Activated T-cell treated with anti-CD3 and anti-CD28 coated beads for 1 hour (primary cell): Measurements from ENCODE around the gene CCDC144A.
"Not testable (repeated sequence)": the region's sequence is repeated elsewhere in the genome, so short reads cannot be mapped to it uniquely, and the experiment has no call there.

Source experiments
- DNase-seq: peaks from one replicate; pipeline ENCODE4 v3.0.0-alpha.2; 2020; ENCODE audit warnings: low read depth

Gene CCDC144A

GRCh38 chr17:16751224-16751923 lies 61.3 kb downstream of the CCDC144A start:
- DNase-seq = not testable (repeated sequence)

GRCh38 chr17:16751924-16752287 lies 61.9 kb downstream of the CCDC144A start:
- not testable (repeated sequence) for DNase-seq

- DNase-seq = not testable (repeated sequence)
Measured at GRCh38 chr17:16757520-16757919, 67.5 kb downstream of the CCDC144A start.

DNA sequence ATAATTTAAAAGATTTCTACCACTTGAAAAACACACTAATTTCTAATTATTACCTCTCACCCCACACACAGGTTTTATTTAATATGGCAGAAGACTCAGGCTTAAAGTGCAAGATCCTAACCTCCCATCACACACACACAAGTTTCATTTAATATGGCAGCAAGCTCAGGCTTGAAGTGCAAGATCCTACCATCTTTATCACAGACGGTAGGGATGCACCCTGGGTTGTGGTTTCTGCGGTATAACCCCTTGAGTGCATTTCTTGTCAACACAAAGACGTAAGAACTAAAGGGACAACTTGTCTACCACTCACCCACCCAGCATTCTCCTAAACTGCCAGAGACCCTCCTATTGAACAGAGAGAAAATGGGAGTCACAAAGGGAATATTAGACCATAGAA lies 68.1 kb downstream of the CCDC144A start:
- not testable (repeated sequence) for DNase-seq

DNA sequence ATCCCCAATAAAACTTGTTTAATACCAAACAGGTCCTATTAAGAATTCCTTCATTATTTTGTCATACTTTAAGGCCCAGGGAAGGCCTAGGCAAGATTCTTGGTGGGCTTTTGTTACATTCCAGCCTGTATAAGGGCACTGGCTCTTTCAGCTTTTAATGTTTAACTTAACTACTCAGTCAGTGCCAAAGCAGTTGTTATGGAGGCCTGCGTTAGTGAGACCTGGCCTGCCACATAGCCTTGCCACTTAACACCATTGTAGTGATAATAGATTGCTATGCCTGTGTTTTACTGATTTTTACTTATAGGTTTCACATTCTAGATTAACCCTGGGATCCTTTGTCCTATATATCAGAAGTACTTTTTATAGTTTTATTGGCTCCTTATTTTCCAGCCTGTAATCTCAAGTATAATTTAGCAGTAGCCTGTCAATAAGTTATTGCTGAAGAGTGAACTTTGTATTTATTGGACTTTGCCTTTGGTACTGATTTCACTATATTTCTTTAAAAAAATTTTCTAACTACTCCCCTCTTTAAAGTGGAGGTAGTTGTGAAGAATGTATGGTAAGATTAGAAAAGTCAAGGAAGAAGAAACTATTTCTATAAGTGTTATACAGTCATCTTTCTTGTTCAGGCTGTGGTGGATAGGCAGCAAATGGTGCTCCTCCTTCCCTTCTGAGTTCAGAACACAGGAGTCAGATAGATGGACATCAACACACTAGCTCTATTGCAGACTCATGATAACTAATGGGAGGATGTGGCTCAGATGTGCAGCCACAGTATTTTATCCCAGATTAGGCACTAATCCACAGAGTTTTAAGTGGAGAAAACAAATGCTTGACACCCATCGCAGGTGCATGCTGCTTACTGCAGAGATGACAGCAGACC lies 78.5 kb downstream of the CCDC144A start:
- DNase-seq = not testable (repeated sequence)

DNA sequence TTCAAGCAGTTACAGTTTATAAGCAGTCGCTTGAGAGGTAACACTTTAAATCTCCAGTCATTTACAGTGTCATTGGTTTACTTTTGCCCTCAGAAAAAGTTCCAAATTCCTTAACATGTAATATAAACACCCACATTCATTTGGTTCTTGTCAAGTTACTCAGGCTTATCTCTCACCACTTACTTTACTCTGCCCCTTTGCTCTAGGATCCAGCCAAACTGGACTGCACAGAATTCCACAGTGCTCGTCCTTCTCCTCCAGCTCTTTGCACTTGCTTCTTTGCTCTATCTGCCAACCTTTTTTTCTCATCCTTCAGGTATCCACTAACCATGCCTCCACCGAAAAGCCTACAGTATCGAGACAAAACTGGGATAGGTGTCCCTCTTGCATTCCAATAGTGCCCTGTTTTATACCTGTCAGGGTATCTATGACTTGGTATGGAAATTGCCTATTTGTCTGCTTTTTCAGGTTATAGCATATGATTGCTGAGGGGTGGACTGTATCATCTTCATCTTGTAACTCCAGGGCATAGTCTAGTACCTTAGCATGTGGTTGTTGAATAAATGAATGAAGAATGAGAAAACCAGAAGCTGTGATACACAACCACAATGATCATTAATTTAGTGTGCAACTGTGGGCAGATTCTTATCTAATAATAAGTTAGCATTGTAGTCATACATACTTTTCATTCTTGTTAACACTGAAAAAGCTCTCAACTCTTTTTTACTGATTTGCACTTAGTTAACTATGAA lies 82.5 kb downstream of the CCDC144A start:
- not testable (repeated sequence) for DNase-seq

DNA sequence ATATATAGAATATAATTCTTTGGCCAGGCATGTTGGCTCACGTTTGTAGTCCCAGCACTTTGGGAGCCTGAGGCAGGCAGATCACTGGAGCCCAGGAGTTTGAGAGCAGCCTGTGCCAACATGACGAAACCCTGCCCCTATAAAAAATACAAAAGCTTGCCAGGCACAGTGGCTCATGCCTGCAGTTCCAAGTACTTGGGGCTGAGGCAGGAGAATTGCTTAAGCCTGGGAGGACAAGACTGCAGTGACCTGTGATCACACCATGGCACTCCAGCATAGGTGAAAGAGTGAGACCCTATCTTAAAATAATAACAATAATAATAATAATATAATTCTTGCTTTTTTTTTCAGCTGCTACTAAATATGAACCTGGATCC lies 83.1 kb downstream of the CCDC144A start:
- not testable (repeated sequence) for DNase-seq

DNA sequence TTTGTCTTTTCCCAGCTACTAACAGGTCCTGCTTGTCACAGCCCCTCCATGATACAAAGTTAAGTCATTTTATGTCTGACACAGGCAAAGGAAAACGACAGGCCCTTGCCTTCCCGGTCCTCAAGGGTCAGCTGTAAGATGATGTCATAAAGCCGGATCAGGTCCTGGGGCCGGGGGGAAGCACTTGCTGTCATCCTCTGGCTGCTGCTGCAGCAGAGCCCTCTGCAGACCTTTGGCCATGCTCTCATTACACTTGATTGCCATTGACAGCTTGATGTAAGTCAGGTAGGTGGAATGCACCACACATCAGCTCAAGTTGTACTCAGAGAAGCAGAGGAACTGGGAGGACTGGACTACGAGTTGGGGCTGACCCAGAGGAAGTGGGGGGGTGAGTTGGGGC lies 97.8 kb downstream of the CCDC144A start:
- DNase-seq = not testable (repeated sequence)

DNA sequence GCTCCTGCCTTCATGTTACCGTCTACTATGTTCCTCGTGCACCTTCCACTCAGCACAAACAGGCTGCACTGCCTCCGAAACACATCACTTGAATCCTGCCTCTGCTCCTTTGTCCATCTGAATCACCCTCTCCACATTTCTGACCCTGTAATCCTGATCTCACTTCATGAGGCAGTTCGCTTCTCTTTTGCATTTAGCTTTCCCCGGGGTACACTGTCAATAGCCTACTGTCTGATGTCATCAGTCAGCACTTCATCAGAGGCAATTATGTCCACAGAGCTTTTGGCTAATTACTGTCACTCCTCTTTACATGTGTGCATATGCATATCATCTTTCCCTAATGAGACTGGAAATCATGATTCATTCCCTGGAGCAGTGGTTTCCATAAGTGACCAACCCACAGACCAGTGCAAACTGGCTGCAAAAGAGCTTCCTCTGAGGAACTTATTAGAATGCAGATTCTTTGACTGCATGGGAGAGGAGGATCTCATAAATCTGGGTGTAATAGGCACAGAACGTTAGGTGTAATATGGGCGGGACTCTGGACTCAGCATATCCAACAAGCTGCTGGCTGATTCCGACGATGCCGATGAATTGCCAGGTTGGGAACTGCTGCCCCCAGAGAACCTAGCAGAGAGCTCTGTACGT lies 99.0 kb downstream of the CCDC144A start:
- DNase-seq = not testable (repeated sequence)

GRCh38 chr17:16789622-16790021 lies 99.6 kb downstream of the CCDC144A start:
- not testable (repeated sequence) for DNase-seq

DNA sequence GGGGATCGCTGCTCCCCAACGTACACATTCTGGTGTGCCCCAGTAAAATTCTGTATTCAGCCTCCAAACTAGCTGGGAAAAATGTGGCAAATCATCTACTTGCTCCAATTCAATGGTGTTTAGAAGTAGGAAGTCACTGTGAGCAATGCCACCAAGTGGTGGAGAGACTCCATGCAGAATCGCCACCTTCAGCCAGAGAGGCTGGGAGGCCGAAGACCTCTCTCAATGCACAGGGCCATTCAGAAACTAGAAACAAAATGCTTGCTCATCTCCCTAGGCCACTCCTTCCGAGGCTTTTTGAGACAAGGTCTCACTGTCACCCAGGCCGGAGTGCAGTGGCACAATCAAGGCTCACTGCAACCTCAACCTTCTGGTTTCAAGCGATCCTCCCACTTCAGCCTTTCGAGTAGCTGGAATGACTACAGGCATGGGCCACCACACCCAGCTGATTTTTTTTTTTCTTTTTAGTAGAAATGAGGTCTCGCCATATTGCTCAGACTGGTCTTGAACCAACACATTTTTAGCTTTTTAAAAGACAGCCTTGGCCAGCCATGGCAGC lies 100.4 kb downstream of the CCDC144A start:
- not testable (repeated sequence) for DNase-seq

DNA sequence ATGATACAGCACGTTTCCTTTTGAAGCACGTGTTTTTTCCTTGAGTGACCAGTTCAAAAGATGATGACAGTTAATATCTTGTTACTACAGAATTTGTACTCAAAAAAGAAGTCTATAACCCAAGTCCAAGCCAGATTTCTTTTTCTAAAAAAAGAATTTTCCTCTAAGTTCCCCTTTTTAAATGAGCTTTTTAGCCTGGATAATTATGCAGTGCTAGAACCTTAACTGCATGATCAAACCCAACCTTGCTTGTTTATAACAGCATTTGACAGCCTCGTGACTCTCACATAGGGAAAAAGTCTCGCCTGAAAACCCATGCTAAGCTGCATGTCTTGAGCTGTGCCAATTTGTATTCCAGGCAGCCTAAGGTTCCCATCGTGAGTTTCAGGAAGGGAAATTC lies 104.2 kb downstream of the CCDC144A start:
- DNase-seq = not testable (repeated sequence)

DNA sequence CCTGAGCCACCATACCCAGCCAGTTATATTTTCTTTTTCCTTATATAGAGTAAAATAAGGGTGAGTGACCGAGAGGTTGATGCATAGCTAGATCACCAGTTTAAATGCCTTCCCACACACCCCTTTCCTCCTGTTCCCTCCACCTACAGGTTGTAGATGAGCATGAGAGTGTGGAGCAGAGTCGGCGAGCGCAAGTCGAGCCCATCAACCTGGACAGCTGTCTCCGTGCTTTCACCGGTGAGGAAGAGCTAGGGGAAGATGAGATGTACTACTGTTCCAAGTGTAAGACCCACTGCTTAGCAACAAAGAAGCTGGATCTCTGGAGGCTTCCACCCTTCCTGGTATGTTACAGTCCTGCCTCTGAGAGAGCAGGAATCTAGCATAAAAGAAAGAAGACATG lies 105.9 kb downstream of the CCDC144A start:
- DNase-seq = not testable (repeated sequence)

DNA sequence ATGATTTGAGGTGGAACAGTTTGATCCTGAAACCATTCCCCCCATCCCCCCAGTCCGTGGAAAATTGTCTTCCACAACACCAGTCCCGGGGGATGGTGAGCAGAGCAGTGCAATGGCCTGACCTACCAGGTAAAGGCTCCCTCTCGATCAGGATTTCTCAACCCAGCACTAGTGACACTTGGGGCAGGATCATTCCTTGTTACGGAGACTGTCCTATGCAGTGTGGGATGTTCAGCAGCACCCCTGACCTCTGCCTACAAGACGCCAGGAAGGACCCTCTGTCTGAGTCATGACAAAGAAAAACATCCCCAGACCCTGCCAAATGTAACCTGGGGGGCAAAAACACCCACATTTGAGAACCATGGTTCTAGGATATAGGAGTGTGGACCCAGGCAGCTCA lies 114.8 kb downstream of the CCDC144A start:
- not testable (repeated sequence) for DNase-seq

- not testable (repeated sequence) for DNase-seq
Measured at GRCh38 chr17:16806599-16806998, 116.6 kb downstream of the CCDC144A start.

DNA sequence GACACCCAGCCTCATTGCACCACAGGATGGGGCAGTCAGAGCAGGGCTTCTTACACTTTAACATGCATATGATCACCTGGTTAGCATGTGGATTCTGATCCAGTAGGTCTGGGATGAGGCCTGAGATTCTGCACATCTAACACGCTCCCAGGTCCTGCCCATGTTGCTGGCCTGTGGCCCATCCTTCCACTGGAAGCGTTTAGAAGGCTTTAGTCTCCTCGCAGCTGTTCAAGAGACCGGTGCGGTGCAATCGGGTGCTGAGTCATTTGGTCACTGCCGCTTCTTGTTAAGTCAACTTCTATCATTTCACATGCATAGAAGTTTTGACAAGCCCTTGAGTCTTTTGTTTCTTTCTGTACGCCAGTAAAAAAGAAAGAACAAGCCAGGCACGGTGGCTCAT lies 117.6 kb downstream of the CCDC144A start:
- not testable (repeated sequence) for DNase-seq

DNA sequence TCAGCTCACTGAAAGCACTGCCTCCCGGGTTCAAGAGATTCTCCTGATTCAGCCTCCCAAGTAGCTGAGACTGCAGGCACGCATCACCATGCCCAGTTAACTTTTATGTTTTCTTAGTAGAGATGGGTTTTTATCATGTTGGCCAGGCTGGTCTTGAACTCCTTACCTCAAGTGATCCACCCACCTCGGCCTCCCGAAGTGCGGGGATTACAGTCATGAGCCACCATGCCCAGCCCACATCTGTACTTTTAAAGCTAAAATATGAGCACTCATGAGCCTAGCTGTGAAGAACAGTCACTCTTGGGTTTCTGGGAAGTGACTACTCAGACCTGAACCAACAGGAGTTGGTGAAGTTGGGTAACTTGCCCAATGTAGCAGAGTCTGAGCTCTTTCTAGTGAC lies 120.2 kb downstream of the CCDC144A start:
- not testable (repeated sequence) for DNase-seq

- DNase-seq = not testable (repeated sequence)
Measured at GRCh38 chr17:16812126-16812525, 122.1 kb downstream of the CCDC144A start.

GRCh38 chr17:16814439-16814838 lies 124.4 kb downstream of the CCDC144A start:
- no peak for DNase-seq

DNA sequence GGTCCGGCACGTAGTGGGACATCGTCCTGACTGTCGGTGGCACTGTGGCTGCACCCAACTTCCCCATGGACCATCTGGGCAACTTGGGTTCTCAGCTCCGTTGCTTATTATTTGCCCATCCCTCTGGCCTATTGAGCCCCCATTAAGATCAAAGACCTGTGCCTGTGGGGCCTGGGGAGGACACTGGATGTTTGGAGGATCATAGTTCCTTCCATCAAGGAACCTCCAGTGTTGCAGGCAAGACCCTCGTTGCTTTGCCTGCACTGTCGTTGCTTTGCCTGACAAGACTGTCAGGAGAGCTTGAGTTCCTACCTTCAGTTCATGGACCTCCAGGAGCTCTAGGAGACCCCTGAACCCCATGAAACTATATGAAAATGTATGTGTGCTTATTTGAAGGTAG lies 127.2 kb downstream of the CCDC144A start:
- no peak for DNase-seq

DNA sequence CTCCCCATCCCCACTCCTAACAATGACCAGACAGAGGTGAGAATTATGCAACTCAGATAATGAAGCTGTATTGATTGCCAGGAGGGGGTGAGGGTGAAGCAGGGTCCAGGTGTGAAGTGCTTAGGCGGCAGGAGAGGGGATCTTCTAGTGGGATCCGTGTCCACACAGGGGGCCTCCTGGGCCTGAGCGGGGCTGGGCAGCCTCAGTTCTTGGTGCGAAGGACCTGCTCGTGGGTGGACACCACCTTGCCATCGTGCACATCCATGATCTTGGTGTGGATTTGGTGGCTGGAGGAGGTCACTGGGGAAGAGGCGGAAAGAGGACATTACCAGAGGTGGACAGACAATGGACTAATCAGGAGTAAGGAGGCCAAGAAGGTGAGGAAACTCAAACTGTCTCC lies 127.9 kb downstream of the CCDC144A start:
- DNase-seq = not testable (repeated sequence)

GRCh38 chr17:16818340-16818739 lies 128.3 kb downstream of the CCDC144A start:
- DNase-seq = no peak
